GM19351 (cell line): Measurements from ENCODE around the gene IQUB.
"Not testable (repeated sequence)": the region's sequence is repeated elsewhere in the genome, so short reads cannot be mapped to it uniquely, and the experiment has no call there.

Source experiments
- ATAC-seq: cut with Tn5 transposase; IDR thresholded peaks from one replicate; pipeline ENCODE4 v1.9.1; 2021; ENCODE audit warnings: mild to moderate bottlenecking, moderate library complexity; ENCODE audit not compliant: unreplicated experiment

Gene IQUB

GRCh38 chr7:123423622-123424021, 110.8 kb downstream of the IQUB start:
- ATAC-seq, result no peak

- no peak for ATAC-seq
Measured at GRCh38 chr7:123417580-123417979, 116.8 kb downstream of the IQUB start.

GRCh38 chr7:123415625-123416024, 118.8 kb downstream of the IQUB start:
- no peak for ATAC-seq

- no peak for ATAC-seq
Measured at GRCh38 chr7:123410273-123410904, 124.0 kb downstream of the IQUB start.

GRCh38 chr7:123407951-123408350, 126.4 kb downstream of the IQUB start:
- ATAC-seq, result not testable (repeated sequence)
